ENCODE data around the gene NTM.

The NTM gene

DNA sequence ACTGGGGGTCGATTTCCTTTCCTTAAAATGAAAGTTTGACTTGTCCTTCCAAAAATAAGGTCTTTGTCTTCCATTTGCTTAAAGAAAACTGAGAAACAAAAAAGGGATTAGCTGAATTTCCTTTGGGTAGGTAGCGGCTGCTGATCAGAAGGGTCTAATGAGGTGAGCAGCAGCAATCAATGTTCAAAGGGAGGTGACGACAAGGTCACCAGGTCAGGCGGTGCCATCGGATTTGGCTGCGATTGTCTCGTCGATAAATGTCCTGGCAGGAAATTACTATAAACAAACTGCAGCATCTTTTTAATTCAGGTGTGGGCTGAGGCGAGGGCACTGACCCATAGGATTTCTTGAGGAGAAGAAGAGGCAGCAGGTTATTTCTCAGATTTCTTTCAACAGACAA lies 480.1 kb downstream of the NTM start:
- no peak for DNase-seq (ENCODE audit: low read depth in 1 of 2, low spot score in 1 of 2)

DNA sequence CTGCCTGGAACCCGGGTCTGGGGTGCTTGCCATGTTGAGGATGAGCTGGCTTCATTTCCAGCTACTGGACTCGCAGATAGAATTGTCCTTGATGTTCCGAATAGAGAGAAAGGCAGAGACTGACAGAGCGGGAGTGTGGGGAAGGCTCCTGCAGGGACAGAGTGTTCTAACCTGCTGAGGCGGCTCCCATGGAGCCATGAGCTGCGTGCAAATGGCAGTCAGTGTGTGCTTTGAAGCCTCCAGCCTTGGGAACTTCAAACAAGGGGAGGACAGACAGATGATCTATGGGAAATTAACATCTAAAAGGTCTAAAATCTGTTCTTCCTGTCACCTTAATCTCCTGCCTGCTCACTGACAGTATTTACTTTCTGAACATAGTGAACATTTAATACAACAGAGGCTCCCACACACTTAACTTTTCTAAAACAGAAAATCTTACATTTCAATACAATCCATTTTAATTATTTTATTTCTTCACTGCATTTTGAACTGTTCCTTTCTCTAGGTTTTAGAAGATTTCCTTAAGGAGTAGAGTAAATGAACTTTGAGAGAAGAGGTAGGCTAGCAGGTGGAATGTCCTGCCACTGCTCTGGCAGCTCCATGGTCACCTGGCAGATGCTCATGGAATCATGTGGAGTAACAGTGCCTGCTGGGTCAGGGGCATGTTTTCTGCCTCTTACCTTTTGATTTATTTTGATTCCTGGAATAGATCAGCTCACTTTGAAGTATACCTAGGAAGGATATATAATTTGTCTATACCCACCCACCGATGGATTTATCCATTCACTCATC lies 481.7 kb downstream of the NTM start:
- no peak for DNase-seq (ENCODE audit: low read depth in 1 of 2, low spot score in 1 of 2)

DNA sequence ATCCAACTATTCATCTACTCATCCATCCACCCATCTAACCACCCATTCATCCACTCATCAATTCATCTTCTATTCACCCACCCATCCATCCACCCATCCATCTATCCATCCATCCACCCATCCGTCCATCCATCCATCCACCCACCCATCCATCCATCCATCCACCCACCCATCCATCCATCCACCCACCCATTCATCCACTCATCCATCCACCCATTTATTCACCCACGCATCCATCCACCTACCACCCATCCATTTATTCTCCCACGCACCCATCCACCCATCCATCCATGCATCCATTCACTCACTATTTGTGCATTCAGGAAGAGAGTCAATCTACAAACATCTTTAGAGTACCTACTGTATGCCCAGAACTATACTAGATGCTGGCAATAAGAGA lies 482.3 kb downstream of the NTM start:
- no peak for DNase-seq (ENCODE audit: low read depth in 1 of 2, low spot score in 1 of 2)

DNA sequence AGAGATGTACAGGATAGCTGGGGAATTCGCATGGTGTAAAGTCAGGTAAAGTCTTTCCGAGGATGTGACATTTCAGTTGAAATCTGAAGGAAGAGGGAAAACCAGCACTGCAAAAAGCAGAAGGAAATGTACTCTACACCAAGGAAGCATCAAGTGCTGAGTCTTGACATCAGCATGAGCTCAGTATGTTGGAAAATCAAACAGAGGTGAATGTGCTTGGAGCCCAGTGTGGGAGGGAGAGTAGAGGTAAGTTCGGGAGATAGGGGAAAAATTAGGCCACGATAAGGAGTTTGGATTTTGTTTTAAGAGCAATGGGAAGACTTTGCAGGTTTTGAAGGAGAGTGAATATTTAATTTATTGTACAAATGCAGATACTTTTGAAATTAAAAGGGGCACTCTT lies 484.0 kb downstream of the NTM start:
- no peak for DNase-seq (ENCODE audit: low read depth in 1 of 2, low spot score in 1 of 2)

DNA sequence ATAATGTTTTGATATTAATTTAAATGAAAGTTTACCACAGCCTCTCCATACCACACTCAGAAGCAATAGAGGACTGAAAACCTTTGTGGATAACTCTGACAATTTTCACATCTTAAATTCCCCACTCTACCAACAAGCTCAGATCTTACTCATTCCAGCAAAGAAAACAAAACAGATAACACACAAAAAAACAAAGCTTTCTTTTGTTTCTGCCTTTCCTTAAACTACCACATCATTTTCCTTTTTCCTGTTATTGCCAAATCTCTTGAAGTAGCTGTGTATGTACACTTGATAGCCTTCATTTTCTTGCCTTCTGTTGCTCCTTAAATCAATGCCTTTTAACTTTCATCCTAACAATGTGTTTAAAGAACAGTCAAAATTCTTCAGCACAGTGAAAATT lies 484.9 kb downstream of the NTM start:
- no peak for DNase-seq (ENCODE audit: low read depth in 1 of 2, low spot score in 1 of 2)

DNA sequence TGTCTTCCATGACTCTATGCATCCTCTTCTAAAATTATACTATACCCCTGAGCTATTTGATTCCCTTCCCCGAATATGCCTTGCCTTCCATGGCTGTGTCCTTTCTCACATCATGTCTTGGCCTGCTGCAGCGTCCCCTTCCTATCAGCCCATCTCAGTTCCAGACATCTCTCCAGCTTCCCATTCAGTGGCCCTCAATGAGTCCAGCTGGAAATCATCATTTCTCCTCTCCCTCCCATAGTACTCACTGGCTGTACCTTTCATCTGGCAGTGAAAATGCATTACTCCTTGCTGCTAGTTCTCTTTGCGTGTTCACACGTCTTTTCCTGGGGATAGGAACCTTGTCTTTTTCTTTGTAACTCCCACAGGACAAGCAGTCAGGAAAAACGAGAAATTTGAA lies 486.8 kb downstream of the NTM start:
- no peak for DNase-seq (ENCODE audit: low read depth in 1 of 2, low spot score in 1 of 2)

DNA sequence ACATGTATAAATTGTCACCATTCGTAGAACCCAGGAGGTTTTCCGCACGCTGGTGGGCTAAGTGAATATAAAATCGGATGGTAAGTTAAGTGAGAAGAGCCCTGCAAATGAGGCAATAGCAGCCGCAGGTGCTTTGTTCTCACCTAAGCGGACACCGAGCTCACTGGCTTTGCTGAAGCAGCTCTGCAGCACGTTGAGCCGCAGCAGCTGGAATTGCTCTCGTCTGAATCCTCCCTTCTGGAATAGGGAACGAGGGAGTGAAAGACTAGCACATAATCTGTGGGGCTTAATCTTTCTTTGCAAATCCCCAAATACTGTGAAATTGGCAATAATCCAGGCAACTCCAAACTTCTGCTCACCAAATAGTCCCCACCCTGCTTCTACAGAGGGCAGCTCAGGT lies 488.1 kb downstream of the NTM start:
- DNase-seq (ENCODE audit: low read depth in 1 of 2, low spot score in 1 of 2), result no peak

DNA sequence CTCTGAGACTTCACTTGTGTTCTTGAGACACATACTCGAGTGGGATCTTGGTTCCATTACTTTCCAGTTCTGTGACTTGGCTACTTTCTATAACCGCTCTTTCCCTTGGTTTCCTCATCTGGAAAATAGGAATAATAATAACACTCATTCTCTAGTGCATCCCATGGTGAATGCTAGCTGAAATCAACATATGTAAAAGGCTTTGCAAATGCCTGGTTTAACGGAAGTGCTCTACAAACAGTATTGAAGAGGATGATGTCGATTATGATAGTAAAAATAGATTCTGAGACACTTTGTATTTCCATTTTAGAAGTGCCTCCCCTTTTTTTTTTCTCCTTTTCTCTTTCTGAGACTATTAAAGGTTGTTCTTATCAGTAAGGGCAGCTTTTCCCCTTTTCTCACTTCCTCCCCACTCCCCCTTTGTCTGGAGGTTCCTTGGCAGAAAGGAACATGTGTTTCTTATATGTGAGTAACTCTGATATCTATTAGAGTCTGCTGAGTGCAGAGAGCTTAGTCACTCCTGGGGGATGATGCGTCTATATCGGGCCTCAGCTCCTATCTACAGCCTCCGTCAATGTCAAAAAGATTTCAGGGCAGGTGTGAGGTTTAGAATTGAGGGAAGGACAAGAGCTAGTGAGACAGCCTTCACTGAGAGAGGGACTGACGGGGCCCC lies 489.3 kb downstream of the NTM start:
- no peak for DNase-seq (ENCODE audit: low read depth in 1 of 2, low spot score in 1 of 2)

DNA sequence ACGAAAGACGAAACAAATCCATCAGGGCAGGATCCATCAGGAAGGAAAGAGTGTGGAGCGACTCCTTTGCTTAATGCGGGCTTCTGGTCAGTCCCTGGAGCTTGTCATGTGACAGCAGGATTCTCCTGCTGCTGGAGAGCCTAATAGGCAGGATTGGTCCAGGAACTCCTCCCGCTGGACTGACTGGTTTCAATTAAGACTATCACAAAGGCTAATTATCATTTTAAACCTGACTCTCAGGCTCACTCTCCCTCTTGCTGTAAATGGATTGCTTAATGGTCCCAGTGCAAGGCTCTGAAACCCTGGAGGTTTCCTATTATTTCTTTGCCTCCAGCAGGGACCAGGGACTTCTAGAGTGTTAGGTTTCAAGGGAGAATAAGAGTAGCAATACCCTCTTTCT lies 493.8 kb downstream of the NTM start:
- no peak for DNase-seq (ENCODE audit: low read depth in 1 of 2, low spot score in 1 of 2)

DNA sequence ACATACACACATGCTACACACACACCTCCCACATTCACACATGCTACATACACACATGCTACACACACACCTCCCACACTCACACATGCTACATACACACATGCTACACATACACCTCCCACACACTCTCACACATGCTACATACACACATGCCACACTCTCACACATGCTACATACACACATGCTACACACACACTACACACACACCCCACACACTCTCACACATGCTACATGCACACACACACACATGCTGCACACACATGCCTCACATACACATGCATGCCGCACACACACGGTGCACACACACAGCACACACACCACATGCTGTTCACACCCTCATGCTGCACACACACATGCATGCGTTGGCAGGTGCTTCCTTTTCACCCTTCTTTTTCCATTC lies 495.4 kb downstream of the NTM start:
- DNase-seq (ENCODE audit: low read depth in 1 of 2, low spot score in 1 of 2), result no peak

DNA sequence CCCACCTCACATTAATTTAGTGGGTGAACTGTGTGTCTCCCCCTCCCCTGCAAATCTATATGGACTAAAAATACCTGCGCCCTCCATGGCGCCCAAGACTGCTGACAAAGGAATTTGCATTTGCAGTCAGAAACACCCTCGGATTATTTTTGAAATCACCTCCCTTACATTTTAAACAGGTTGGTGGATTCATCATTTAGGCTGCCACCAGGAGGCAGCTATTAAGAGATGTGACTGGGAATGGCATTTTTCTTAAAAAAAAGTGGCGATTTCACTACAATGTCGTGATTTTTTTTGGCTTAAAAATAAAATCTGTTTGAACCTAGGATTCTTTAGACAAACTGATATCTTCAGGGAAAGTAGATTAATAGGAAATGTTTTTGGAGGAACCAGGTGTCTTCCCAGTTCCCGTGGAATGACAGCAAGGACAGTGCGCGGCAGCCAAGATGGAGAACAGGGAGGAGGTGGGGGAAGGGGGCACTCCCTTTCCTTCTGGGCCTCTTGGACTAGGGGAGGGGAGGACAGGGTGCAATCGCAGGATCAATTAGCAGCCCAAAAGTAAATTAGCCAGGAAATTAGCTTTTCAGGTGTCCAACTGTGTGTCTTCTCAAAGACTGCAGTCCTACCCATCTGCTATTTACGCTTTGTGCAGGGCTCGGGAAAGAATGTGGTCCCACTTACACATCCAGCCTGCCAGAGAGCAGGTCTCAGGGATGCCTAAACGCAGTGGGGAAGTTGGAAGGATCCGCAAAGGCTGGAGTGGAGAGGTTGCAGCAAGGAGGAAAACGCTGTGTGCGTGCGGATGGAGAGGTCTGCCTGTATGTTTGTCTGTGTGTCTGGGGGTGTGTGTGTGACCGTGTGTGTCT lies 496.4 kb downstream of the NTM start:
- no peak for DNase-seq (ENCODE audit: low read depth in 1 of 2, low spot score in 1 of 2)

DNA sequence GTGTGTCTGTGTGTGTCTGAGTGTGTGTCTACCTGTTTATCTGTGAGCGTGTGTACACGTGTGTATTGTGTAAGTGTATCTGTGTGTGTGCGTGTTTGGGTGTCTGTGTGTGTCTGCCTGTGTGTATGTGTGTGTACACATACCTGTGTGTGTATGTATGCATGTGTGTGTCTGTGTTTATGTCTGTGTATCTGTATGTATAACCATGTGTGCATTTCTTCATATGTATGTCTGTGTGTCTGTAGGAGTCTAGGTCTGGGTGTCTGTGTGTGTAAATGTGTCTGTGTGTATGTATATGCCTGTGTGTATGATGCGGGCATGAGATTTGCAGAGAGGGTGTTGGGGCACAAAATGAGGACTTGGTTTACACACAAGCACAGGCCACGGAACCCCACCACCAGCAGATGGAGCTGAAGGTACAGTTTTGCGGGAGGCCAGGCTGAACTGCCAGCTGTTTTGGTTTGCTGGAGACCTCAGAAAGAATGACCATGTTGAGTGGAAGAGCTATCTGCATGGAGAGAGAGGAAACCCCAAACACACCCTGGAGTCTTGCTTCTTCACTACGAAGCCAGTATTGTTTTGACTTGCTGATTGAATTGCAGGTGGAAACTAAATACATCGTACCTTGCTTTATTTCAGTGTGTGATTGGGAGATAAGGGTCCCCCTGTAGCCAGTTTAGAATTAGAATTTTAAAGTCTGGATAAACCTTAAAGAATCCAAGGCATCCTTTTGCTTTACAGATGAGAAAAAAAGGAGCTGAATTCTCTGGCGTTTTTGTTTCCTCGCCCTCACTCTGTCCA lies 497.2 kb downstream of the NTM start:
- no peak for DNase-seq (ENCODE audit: low read depth in 1 of 2, low spot score in 1 of 2)

DNA sequence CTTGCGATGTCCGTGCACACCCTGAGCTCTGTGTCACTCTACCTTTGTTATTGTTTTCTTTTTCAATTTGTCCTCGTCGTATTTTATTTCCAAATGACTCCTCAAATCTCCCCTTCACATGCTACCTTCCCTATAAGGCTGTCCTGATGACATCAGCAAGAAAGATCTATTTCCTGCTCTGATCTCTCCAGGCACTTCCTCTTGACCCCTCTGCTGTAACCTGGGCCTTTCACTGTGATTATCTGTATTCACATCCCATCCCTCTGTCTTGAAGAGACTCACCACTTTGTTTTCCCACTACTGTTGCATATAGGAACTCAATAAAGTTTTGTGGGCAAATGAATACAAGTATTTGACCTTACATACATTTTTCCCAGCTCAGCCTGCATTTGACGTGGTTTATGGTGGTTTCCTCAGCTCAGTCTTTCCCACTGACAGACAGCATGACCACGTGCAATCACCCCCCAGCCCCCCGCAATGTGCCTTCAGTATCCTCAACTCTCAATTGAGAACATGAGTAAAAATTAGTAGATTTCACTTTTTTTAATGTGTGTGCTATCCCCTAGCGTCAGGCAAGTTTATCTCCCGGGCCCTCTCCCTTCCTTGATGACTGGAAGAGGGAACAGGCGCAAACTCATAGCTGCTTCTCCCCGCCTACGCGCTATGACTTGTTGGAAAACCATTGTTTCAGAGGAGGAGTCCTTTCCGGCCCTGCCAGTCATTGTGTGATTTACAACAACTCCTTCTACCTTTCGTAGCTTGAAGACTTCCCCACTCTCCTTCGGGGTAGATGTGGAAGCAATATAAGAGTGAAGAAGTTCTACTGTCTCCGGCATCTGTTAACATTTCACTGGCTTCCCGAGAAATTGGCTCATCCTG lies 498.5 kb downstream of the NTM start:
- DNase-seq (ENCODE audit: low read depth in 1 of 2, low spot score in 1 of 2), result no peak

DNA sequence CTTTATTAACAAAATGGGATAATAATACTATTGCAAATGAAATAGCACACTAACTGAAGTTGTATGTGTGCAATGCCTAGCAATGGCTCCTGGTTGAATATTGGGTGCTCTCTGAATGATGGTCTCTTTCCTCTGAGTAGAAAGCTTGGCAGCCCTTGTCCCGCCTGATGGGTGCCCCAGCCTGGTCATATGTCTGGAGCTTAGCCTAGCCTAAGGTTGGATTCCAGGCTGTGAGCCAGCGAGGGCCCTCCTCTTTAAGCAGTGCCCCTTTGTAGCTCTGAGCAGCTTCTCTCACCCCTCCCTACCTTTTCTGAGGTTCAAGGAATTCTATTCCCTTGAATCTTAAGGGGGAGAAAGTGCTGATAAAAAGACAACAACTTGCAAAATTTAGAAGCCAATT lies 499.9 kb downstream of the NTM start:
- no peak for DNase-seq (ENCODE audit: low read depth in 1 of 2, low spot score in 1 of 2)

DNA sequence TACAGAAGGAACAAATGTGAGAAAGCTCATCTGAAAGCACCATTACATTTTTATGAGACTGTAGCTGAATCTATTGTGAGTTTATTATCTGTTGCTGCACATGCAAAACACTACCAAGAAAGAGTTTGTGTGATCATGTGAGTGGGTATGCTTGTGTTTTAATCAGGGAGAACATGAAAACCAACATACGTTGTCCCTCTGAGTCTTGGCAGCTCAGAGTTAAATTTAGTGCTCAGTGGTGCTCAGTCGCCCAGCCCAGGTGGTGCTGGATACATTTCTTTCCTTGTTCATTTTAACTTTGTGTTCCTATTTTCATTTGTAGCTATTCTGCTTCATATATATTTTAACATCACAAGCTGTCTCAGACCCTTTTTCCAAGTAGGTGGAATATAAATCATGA lies 500.6 kb downstream of the NTM start:
- DNase-seq (ENCODE audit: low read depth in 1 of 2, low spot score in 1 of 2), result no peak

DNA sequence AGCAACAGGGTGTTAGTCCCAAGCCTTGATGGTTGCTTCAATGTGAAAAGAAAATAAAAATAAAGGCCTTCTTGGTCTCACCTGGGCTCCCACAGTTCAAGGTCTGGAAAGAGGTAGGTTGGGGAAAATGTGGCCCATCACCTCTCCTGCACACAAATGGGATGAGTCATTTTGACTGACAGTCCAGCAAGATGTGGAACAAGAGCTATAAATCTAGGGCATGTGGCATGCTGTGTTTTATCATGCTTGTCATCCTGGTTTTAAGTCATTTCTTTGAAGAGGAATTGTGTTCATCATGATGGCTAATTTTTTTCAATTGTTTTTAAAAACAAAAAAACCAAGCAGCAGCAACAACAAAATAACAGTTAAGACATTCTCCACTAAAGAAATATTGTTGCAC lies 503.7 kb downstream of the NTM start:
- no peak for DNase-seq (ENCODE audit: low read depth in 1 of 2, low spot score in 1 of 2)

DNA sequence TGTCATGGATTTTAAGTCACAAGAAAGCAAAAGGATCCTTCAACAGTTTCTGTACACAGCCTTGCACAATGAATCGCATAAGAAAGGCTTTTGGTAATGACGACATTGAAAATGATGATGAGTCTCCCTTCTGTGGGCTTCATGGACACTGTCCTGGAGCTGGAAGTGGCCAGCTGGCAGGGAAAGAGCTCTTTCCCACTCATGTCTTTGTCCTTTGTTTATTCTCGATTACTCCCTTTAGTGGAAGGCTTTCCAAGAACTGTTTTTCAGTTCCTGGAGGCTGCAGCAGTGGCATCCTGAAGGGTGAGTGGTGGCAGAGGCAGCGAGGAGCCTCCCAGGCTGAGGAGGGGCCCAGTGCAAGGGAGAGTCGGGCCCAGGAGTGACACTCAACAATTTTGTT lies 505.2 kb downstream of the NTM start:
- DNase-seq (ENCODE audit: low read depth in 1 of 2, low spot score in 1 of 2), result no peak

DNA sequence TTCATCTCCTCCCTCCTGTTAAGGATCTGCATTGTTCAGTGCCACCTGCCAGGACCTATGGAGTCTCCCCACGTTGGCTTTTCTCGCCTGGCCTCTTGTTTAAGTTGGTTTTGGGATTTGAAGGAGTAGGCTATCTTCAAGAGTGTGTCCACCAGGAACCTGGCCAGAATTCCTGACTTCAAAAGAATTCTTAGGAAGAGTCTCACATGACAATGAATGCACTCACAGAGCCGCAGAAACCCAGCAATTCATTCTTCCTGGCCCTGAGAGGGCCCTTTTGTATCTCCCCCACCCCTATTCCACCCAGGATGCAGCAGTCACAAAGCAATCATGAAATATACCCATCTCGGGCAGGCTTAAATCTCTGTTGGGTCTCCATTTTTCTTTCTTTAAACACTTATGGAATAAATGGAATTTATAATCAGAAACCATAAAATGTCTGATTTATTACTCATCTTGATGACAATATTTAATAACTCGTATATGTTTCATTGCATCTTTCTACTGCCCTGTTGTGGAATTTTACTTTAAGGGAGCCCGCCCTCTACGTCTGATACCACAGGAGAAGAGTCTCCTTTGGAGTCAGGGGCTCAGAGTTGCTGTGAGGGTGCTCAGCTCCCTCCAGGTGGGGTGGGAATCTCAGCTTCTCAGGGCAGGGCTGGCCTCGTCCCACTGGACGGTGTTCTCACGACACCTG lies 507.0 kb downstream of the NTM start:
- DNase-seq (ENCODE audit: low read depth in 1 of 2, low spot score in 1 of 2), result no peak

DNA sequence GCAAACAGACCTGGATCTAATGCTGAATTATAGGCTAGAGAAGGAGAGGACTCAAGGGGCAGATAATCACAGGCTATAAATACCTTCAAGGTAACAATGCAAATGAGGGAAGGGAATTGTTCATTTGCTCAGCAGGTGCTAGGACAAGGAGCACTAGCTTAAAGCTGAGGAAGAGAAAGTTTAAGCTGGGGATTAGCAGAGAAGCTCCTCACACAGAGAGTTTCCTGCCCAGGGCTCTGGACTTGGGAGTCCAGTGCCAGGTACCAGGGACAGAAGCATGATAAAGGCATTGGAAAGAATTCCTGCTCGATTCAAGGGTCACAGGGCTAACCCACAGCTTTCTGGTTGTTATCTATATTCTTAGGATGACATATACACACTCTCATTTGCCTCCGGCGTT lies 509.9 kb downstream of the NTM start:
- no peak for DNase-seq (ENCODE audit: low read depth in 1 of 2, low spot score in 1 of 2)

DNA sequence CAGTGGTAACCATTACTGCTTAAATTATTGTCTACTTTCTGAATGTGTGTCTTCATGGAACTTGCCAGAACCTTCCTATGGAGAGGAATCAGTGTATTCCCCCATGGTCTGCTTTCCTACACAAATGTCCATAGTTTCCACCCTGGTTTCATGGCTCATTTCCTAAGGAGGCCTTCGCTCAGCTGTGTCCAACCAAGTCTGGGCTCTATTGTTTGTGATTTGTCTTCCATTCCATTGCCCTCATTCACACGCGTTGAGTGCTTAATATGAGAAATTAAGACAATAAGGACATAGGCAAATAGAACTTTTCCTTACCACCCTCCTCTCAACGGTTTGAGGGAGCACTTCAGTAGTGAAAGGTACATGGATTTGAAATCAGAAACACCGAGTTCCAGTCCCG lies 510.6 kb downstream of the NTM start:
- no peak for DNase-seq (ENCODE audit: low read depth in 1 of 2, low spot score in 1 of 2)
